DND-41 (cell line): ENCODE measurements around the gene GSDME.

Experiments used
- CTCF ChIP-seq: IDR thresholded peaks from 2 replicates; pipeline ENCODE4 v1.5.1; 2012; ENCODE audit warnings: borderline replicate concordance, low read length, moderate library complexity, mild to moderate bottlenecking; ENCODE audit not compliant: poor library complexity, severe bottlenecking; ENCODE audit errors: extremely low read depth
- EZH2 ChIP-seq: IDR thresholded peaks from 3 replicates; pipeline ENCODE4 v1.6.1; 2012; ENCODE audit warnings: borderline replicate concordance, low read depth, mild to moderate bottlenecking, moderate library complexity, low read length, inconsistent platforms; ENCODE audit not compliant: severe bottlenecking

- TF ChIP-seq CTCF (no peak), EZH2 (no peak)
Measured at GRCh38 chr7:24754906-24755506, 2.3 kb downstream of the GSDME start.
